NB4 (cell line): Measurements from ENCODE around the gene MYL12B.

Source experiments
- MYC ChIP-seq: IDR thresholded peaks from 2 replicates; pipeline ENCODE4 v1.6.1; 2011; ENCODE audit warnings: low read depth, low read length
- POLR2A ChIP-seq: IDR thresholded peaks from 2 replicates; pipeline ENCODE4 v1.6.1; 2011; ENCODE audit warnings: mild to moderate bottlenecking; ENCODE audit not compliant: insufficient read length; ENCODE audit errors: extremely low read depth
- TF ChIP-seq, protein P1 (sequence below): IDR thresholded peaks from 2 replicates; pipeline ENCODE4 v1.6.1; 2011; ENCODE audit warnings: low read depth, low read length
- TF ChIP-seq, protein P2 (sequence below): IDR thresholded peaks from one replicate; pipeline ENCODE4 v1.5.1; 2012; ENCODE audit warnings: low read depth, low read length

- TF ChIP-seq, protein P1, sequence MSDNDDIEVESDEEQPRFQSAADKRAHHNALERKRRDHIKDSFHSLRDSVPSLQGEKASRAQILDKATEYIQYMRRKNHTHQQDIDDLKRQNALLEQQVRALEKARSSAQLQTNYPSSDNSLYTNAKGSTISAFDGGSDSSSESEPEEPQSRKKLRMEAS, result no peak
- TF ChIP-seq MYC, result no peak
- TF ChIP-seq, protein P2, sequence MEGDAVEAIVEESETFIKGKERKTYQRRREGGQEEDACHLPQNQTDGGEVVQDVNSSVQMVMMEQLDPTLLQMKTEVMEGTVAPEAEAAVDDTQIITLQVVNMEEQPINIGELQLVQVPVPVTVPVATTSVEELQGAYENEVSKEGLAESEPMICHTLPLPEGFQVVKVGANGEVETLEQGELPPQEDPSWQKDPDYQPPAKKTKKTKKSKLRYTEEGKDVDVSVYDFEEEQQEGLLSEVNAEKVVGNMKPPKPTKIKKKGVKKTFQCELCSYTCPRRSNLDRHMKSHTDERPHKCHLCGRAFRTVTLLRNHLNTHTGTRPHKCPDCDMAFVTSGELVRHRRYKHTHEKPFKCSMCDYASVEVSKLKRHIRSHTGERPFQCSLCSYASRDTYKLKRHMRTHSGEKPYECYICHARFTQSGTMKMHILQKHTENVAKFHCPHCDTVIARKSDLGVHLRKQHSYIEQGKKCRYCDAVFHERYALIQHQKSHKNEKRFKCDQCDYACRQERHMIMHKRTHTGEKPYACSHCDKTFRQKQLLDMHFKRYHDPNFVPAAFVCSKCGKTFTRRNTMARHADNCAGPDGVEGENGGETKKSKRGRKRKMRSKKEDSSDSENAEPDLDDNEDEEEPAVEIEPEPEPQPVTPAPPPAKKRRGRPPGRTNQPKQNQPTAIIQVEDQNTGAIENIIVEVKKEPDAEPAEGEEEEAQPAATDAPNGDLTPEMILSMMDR, result no peak
- TF ChIP-seq POLR2A, result no peak
Observed at GRCh38 chr18:3219241-3219630, 42.7 kb upstream of the MYL12B start.
